ENCODE data around the gene PROM1.

The PROM1 gene

GRCh38 chr4:16034010-16034748 lies 49.6 kb downstream of the PROM1 start:
- H3K36me3 Mint-ChIP-seq (ENCODE audit: low read depth): no peaks in the 10 kb centered on the region
- no peak for DNase-seq
- no peak overlapping the region for H3K27ac Mint-ChIP-seq
- peaks cover 2% of the 10 kb centered on the region for H3K27me3 Mint-ChIP-seq (ENCODE audit: low read depth, poor library complexity)
- peaks cover 9% of the 10 kb centered on the region for H3K4me1 Mint-ChIP-seq
- H3K4me3 Mint-ChIP-seq: no peak overlapping the region
- no peaks in the 10 kb centered on the region for H3K9me3 Mint-ChIP-seq
- TF ChIP-seq, protein P1, sequence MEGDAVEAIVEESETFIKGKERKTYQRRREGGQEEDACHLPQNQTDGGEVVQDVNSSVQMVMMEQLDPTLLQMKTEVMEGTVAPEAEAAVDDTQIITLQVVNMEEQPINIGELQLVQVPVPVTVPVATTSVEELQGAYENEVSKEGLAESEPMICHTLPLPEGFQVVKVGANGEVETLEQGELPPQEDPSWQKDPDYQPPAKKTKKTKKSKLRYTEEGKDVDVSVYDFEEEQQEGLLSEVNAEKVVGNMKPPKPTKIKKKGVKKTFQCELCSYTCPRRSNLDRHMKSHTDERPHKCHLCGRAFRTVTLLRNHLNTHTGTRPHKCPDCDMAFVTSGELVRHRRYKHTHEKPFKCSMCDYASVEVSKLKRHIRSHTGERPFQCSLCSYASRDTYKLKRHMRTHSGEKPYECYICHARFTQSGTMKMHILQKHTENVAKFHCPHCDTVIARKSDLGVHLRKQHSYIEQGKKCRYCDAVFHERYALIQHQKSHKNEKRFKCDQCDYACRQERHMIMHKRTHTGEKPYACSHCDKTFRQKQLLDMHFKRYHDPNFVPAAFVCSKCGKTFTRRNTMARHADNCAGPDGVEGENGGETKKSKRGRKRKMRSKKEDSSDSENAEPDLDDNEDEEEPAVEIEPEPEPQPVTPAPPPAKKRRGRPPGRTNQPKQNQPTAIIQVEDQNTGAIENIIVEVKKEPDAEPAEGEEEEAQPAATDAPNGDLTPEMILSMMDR (IDR thresholded peaks at IDR 0.05): no peak

- Mint-ChIP-seq H3K4me1 (peaks cover 17% of the 10 kb centered on the region), H3K9me3 (no peaks in the 10 kb centered on the region), H3K27ac (no peak overlapping the region), H3K36me3 (ENCODE audit: low read depth) (no peaks in the 10 kb centered on the region), H3K27me3 (ENCODE audit: low read depth, poor library complexity) (no peaks in the 10 kb centered on the region), H3K4me3 (no peak overlapping the region)
- TF ChIP-seq, protein P1 (IDR thresholded peaks at IDR 0.05): no peak
- no peak for DNase-seq
These were observed 51.4 kb downstream of the PROM1 start for GRCh38 chr4:16032396-16032770.

GRCh38 chr4:16031546-16032395 lies 52.1 kb downstream of the PROM1 start:
- H3K4me1 Mint-ChIP-seq: peaks cover 17% of the 10 kb centered on the region
- H3K4me3 Mint-ChIP-seq: no peak overlapping the region
- no peak for DNase-seq
- no peaks in the 10 kb centered on the region for H3K36me3 Mint-ChIP-seq (ENCODE audit: low read depth)
- TF ChIP-seq, protein P1 (IDR thresholded peaks at IDR 0.05): no peak
- H3K27me3 Mint-ChIP-seq (ENCODE audit: low read depth, poor library complexity): no peaks in the 10 kb centered on the region
- H3K27ac Mint-ChIP-seq: no peak overlapping the region
- H3K9me3 Mint-ChIP-seq: no peaks in the 10 kb centered on the region

- Mint-ChIP-seq H3K4me3 (no peak overlapping the region), H3K27ac (no peak overlapping the region), H3K27me3 (ENCODE audit: low read depth, poor library complexity) (no peaks in the 10 kb centered on the region), H3K4me1 (peaks cover 17% of the 10 kb centered on the region), H3K9me3 (no peaks in the 10 kb centered on the region), H3K36me3 (ENCODE audit: low read depth) (no peaks in the 10 kb centered on the region)
- TF ChIP-seq, protein P1 (IDR thresholded peaks at IDR 0.05): no peak
- no peak for DNase-seq
These were observed 53.9 kb downstream of the PROM1 start for GRCh38 chr4:16029886-16030285.

- Mint-ChIP-seq H3K9me3 (no peaks in the 10 kb centered on the region), H3K4me1 (peaks cover 17% of the 10 kb centered on the region), H3K36me3 (ENCODE audit: low read depth) (no peaks in the 10 kb centered on the region), H3K4me3 (no peak overlapping the region), H3K27me3 (ENCODE audit: low read depth, poor library complexity) (no peaks in the 10 kb centered on the region), H3K27ac (no peak overlapping the region)
- peak; percentile 13 for DNase-seq
- TF ChIP-seq, protein P1 (IDR thresholded peaks at IDR 0.05): no peak
These were observed 54.6 kb downstream of the PROM1 start for GRCh38 chr4:16029262-16029661.
